Activated naive CD4-positive, alpha-beta T cell (primary cell): Measurements from ENCODE around the gene SIGLEC15.
"Not testable (repeated sequence)": the region's sequence is repeated elsewhere in the genome, so short reads cannot be mapped to it uniquely, and the experiment has no call there.

ENCODE experiments used
- DNase-seq, 4 experiments: peaks; one replicate each; lab custom pipeline; 2025; lab: John Stamatoyannopoulos, UW

The SIGLEC15 gene

GRCh38 chr18:45844938-45845337 lies 19.5 kb downstream of the SIGLEC15 start:
- no peak for DNase-seq

- DNase-seq = no peak
Measured at GRCh38 chr18:45845410-45845809, 19.9 kb downstream of the SIGLEC15 start.

GRCh38 chr18:45847119-45847518 lies 21.6 kb downstream of the SIGLEC15 start:
- no peak for DNase-seq

- DNase-seq = not testable (repeated sequence)
Measured at GRCh38 chr18:45848643-45849042, 23.2 kb downstream of the SIGLEC15 start.

GRCh38 chr18:45849529-45849928 lies 24.1 kb downstream of the SIGLEC15 start:
- DNase-seq = no peak

- DNase-seq = no peak
Measured at GRCh38 chr18:45850021-45850420, 24.5 kb downstream of the SIGLEC15 start.

- DNase-seq = no peak
Measured at GRCh38 chr18:45851161-45851925, 25.9 kb downstream of the SIGLEC15 start.

- DNase-seq = no peak
Measured at GRCh38 chr18:45852631-45853030, 27.2 kb downstream of the SIGLEC15 start.

GRCh38 chr18:45854036-45854586 lies 28.6 kb downstream of the SIGLEC15 start:
- DNase-seq = no peak

- DNase-seq = no peak
Measured at GRCh38 chr18:45856531-45856930, 31.1 kb downstream of the SIGLEC15 start.

GRCh38 chr18:45859334-45859733 lies 33.9 kb downstream of the SIGLEC15 start:
- DNase-seq = no peak

- no peak for DNase-seq
Measured at GRCh38 chr18:45860492-45860891, 35.0 kb downstream of the SIGLEC15 start.

GRCh38 chr18:45860971-45861370 lies 35.5 kb downstream of the SIGLEC15 start:
- no peak for DNase-seq

GRCh38 chr18:45861926-45862325 lies 36.5 kb downstream of the SIGLEC15 start:
- DNase-seq = no peak

GRCh38 chr18:45863469-45863868 lies 38.0 kb downstream of the SIGLEC15 start:
- DNase-seq = no peak

GRCh38 chr18:45864081-45864480 lies 38.6 kb downstream of the SIGLEC15 start:
- DNase-seq = no peak

- DNase-seq = no peak
Measured at GRCh38 chr18:45865466-45865865, 40.0 kb downstream of the SIGLEC15 start.

- no peak for DNase-seq
Measured at GRCh38 chr18:45870419-45870818, 44.9 kb downstream of the SIGLEC15 start.

- DNase-seq = no peak
Measured at GRCh38 chr18:45871431-45872084, 46.1 kb downstream of the SIGLEC15 start.

- no peak for DNase-seq
Measured at GRCh38 chr18:45874491-45875184, 49.2 kb downstream of the SIGLEC15 start.

- DNase-seq = no peak
Measured at GRCh38 chr18:45876161-45876560, 50.7 kb downstream of the SIGLEC15 start.

- DNase-seq = no peak
Measured at GRCh38 chr18:45877403-45877802, 51.9 kb downstream of the SIGLEC15 start.
